Neural progenitor cell (in vitro differentiated cells): ENCODE measurements around the gene CELA3B.

Source experiments
- EZH2 ChIP-seq: fragments of 200-600 bp; sonication (generic); IDR thresholded peaks from 2 replicates; pipeline ENCODE4 v1.6.1; 2017; ENCODE audit warnings: antibody characterized with exemption, mild to moderate bottlenecking, moderate library complexity
- EZH2phosphoT487 ChIP-seq: fragments of 200-600 bp; sonication (generic); IDR thresholded peaks from 2 replicates; pipeline ENCODE4 v1.6.1; 2017; ENCODE audit warnings: antibody characterized with exemption

GRCh38 chr1:21955058-21955457 lies 21.8 kb upstream of the CELA3B start:
- TF ChIP-seq EZH2phosphoT487: no peak
- TF ChIP-seq EZH2: no peak
